Hypothalamus (tissue), 51 donors: ENCODE measurements around the gene LIX1.

Experiments
- DNase-seq, 51 donors: peaks; one replicate each; lab custom pipeline; 2025; lab: John Stamatoyannopoulos, UW

LIX1 gene

GRCh38 chr5:97077246-97077645, 65.2 kb downstream of the LIX1 start:
- no peak for DNase-seq

- DNase-seq: no peak
These were observed 66.3 kb downstream of the LIX1 start for GRCh38 chr5:97076098-97076497.

- no peak for DNase-seq
These were observed 66.8 kb downstream of the LIX1 start for GRCh38 chr5:97075649-97076048.

GRCh38 chr5:97074859-97075489, 67.4 kb downstream of the LIX1 start:
- no peak for DNase-seq

- no peak for DNase-seq
These were observed 69.0 kb downstream of the LIX1 start for GRCh38 chr5:97073420-97073819.

GRCh38 chr5:97072696-97073095, 69.7 kb downstream of the LIX1 start:
- no peak for DNase-seq

- DNase-seq: no peak
These were observed 70.4 kb downstream of the LIX1 start for GRCh38 chr5:97071993-97072392.

GRCh38 chr5:97071101-97071500, 71.3 kb downstream of the LIX1 start:
- peak in 13 of 51 donors; percentile 2 to 30 (median 14) for DNase-seq

GRCh38 chr5:97070234-97070633, 72.2 kb downstream of the LIX1 start:
- no peak for DNase-seq

GRCh38 chr5:97067296-97067850, 75.0 kb downstream of the LIX1 start:
- no peak for DNase-seq

- no peak for DNase-seq
These were observed 76.9 kb downstream of the LIX1 start for GRCh38 chr5:97065475-97065874.

GRCh38 chr5:97063251-97063650, 79.2 kb downstream of the LIX1 start:
- DNase-seq: no peak

- DNase-seq: no peak
These were observed 80.4 kb downstream of the LIX1 start for GRCh38 chr5:97062046-97062445.

GRCh38 chr5:97056263-97056662, 86.1 kb downstream of the LIX1 start:
- DNase-seq: no peak

- no peak for DNase-seq
These were observed 93.2 kb downstream of the LIX1 start for GRCh38 chr5:97049175-97049574.

- no peak for DNase-seq
These were observed 95.3 kb downstream of the LIX1 start for GRCh38 chr5:97047076-97047475.

GRCh38 chr5:97046270-97046982, 96.0 kb downstream of the LIX1 start:
- DNase-seq: peak in 1 of 51 donors; percentile 8

- DNase-seq: peak in 7 of 51 donors; percentile 1 to 16 (median 5)
These were observed 98.4 kb downstream of the LIX1 start for GRCh38 chr5:97044052-97044451.

GRCh38 chr5:97043511-97043910, 98.9 kb downstream of the LIX1 start:
- no peak for DNase-seq

GRCh38 chr5:97042996-97043395, 99.4 kb downstream of the LIX1 start:
- no peak for DNase-seq
